HG03064 (cell line): Measurements from ENCODE around the gene C1QTNF1.

Source experiments
- ATAC-seq: cut with Tn5 transposase; IDR thresholded peaks from one replicate; pipeline ENCODE4 v1.9.1; 2021; ENCODE audit warnings: low read depth; ENCODE audit not compliant: unreplicated experiment

The C1QTNF1 gene

GRCh38 chr17:79088997-79089328 lies 65.0 kb downstream of the C1QTNF1 start:
- ATAC-seq = no peak

- ATAC-seq = no peak
Observed at GRCh38 chr17:79089720-79090442, 65.9 kb downstream of the C1QTNF1 start.

- ATAC-seq = no peak
Observed at GRCh38 chr17:79090443-79091225, 66.7 kb downstream of the C1QTNF1 start.

GRCh38 chr17:79091226-79091670 lies 67.3 kb downstream of the C1QTNF1 start:
- ATAC-seq = no peak

GRCh38 chr17:79092567-79092966 lies 68.6 kb downstream of the C1QTNF1 start:
- no peak for ATAC-seq

GRCh38 chr17:79093270-79093669 lies 69.3 kb downstream of the C1QTNF1 start:
- ATAC-seq = no peak

- ATAC-seq = no peak
Observed at GRCh38 chr17:79094261-79094660, 70.3 kb downstream of the C1QTNF1 start.

GRCh38 chr17:79095345-79096055 lies 71.5 kb downstream of the C1QTNF1 start:
- no peak for ATAC-seq

GRCh38 chr17:79096477-79096876 lies 72.5 kb downstream of the C1QTNF1 start:
- no peak for ATAC-seq

- ATAC-seq = no peak
Observed at GRCh38 chr17:79097226-79098055, 73.5 kb downstream of the C1QTNF1 start.

GRCh38 chr17:79098282-79098867 lies 74.4 kb downstream of the C1QTNF1 start:
- ATAC-seq = no peak
